NCI-H446 treated with DMSO at 0.1 percent for 48 hours (cell line): Measurements from ENCODE around the gene PPP1R13B.
"Not testable (repeated sequence)": the region's sequence is repeated elsewhere in the genome, so short reads cannot be mapped to it uniquely, and the experiment has no call there.

ENCODE experiments used
- DNase-seq: peaks from one replicate; lab custom pipeline; 2025; lab: John Stamatoyannopoulos, UW

Gene PPP1R13B

GRCh38 chr14:103858063-103858781 is 10.8 kb upstream of the PPP1R13B start:
- DNase-seq: no peak

- no peak for DNase-seq
These were observed 9.9 kb upstream of the PPP1R13B start for GRCh38 chr14:103857256-103857655.

- no peak for DNase-seq
These were observed 9.2 kb upstream of the PPP1R13B start for GRCh38 chr14:103856607-103857006.

- no peak for DNase-seq
These were observed 8.7 kb upstream of the PPP1R13B start for GRCh38 chr14:103856105-103856504.

- DNase-seq: no peak
These were observed 8.3 kb upstream of the PPP1R13B start for GRCh38 chr14:103855734-103856095.

GRCh38 chr14:103854822-103855733 is 7.7 kb upstream of the PPP1R13B start:
- no peak for DNase-seq

- no peak for DNase-seq
These were observed 6.8 kb upstream of the PPP1R13B start for GRCh38 chr14:103854017-103854808.

GRCh38 chr14:103849151-103849886 is 1.9 kb upstream of the PPP1R13B start:
- no peak for DNase-seq

- no peak for DNase-seq
These were observed 1.1 kb upstream of the PPP1R13B start for GRCh38 chr14:103848175-103849077.

- no peak for DNase-seq
These were observed 578 bp downstream of the PPP1R13B start for GRCh38 chr14:103846543-103847450.

- DNase-seq: no peak
These were observed 1.3 kb downstream of the PPP1R13B start for GRCh38 chr14:103846097-103846496.

GRCh38 chr14:103845327-103845726 is 2.0 kb downstream of the PPP1R13B start:
- DNase-seq: no peak

- DNase-seq: not testable (repeated sequence)
These were observed 6.1 kb downstream of the PPP1R13B start for GRCh38 chr14:103841265-103841664.

- DNase-seq: no peak
These were observed 7.4 kb downstream of the PPP1R13B start for GRCh38 chr14:103840014-103840413.

- no peak for DNase-seq
These were observed 7.8 kb downstream of the PPP1R13B start for GRCh38 chr14:103839579-103839978.

GRCh38 chr14:103838117-103838516 is 9.3 kb downstream of the PPP1R13B start:
- DNase-seq: no peak

- no peak for DNase-seq
These were observed 10.2 kb downstream of the PPP1R13B start for GRCh38 chr14:103836976-103837725.

GRCh38 chr14:103834956-103835355 is 12.4 kb downstream of the PPP1R13B start:
- DNase-seq: no peak

- no peak for DNase-seq
These were observed 13.7 kb downstream of the PPP1R13B start for GRCh38 chr14:103833711-103834110.
